ENCODE results near the gene CCDC60. TPM values are rescaled to one million over a fixed set of nuclear protein-coding genes. Genes with fewer than 3 reads are reported as not detected.

Gene CCDC60
- total RNA-seq, 2 donors from 2014 or later: not detected

- H3K4me1 ChIP-seq: no peaks in the 10 kb centered on the region
- H3K27ac ChIP-seq: no peak overlapping the region
- no peaks in the 10 kb centered on the region for H3K36me3 ChIP-seq
- H3K9me3 ChIP-seq: no peaks in the 10 kb centered on the region
- TF ChIP-seq CTCF (IDR thresholded peaks at IDR 0.05): no peak
- DNase-seq (ENCODE audit: low spot score): no peak
- no peak overlapping the region for H3K4me3 ChIP-seq
- no peaks in the 10 kb centered on the region for H3K27me3 ChIP-seq
Observed at GRCh38 chr12:119308708-119309456, 25.6 kb upstream of the CCDC60 start.

- Histone ChIP-seq H3K9me3 (no peaks in the 10 kb centered on the region), H3K36me3 (no peaks in the 10 kb centered on the region), H3K27ac (no peak overlapping the region), H3K4me1 (no peaks in the 10 kb centered on the region), H3K4me3 (no peak overlapping the region), H3K27me3 (no peaks in the 10 kb centered on the region)
- TF ChIP-seq CTCF (IDR thresholded peaks at IDR 0.05): no peak
- DNase-seq (ENCODE audit: low spot score): no peak
Observed at GRCh38 chr12:119311878-119312277, 22.7 kb upstream of the CCDC60 start.

- Histone ChIP-seq H3K36me3 (no peaks in the 10 kb centered on the region), H3K27ac (no peak overlapping the region), H3K9me3 (no peaks in the 10 kb centered on the region), H3K27me3 (no peaks in the 10 kb centered on the region), H3K4me3 (no peak overlapping the region), H3K4me1 (no peaks in the 10 kb centered on the region)
- TF ChIP-seq CTCF (IDR thresholded peaks at IDR 0.05): no peak
- DNase-seq (ENCODE audit: low spot score): no peak
Observed at GRCh38 chr12:119312904-119313303, 21.6 kb upstream of the CCDC60 start.

GRCh38 chr12:119314290-119314689 is 20.2 kb upstream of the CCDC60 start:
- TF ChIP-seq CTCF (IDR thresholded peaks at IDR 0.05): no peak
- DNase-seq (ENCODE audit: low spot score): no peak

GRCh38 chr12:119319638-119320037 is 14.9 kb upstream of the CCDC60 start:
- no peak for DNase-seq (ENCODE audit: low spot score)
- Histone ChIP-seq H3K27me3 (no peaks in the 10 kb centered on the region), H3K9me3 (no peaks in the 10 kb centered on the region), H3K36me3 (no peaks in the 10 kb centered on the region), H3K27ac (no peak overlapping the region), H3K4me1 (no peaks in the 10 kb centered on the region), H3K4me3 (no peak overlapping the region)
- TF ChIP-seq CTCF (IDR thresholded peaks at IDR 0.05): no peak

More at GRCh38 chr12:119314290-119314689, 20.2 kb upstream of the CCDC60 start:
- Histone ChIP-seq H3K9me3 (no peaks in the 10 kb centered on the region), H3K27ac (no peak overlapping the region), H3K27me3 (no peaks in the 10 kb centered on the region), H3K4me1 (no peaks in the 10 kb centered on the region), H3K36me3 (no peaks in the 10 kb centered on the region), H3K4me3 (no peak overlapping the region)

GRCh38 chr12:119320678-119321077 is 13.9 kb upstream of the CCDC60 start:
- no peaks in the 10 kb centered on the region for H3K36me3 ChIP-seq
- H3K4me3 ChIP-seq: no peak overlapping the region
- no peak overlapping the region for H3K27ac ChIP-seq
- no peak for TF ChIP-seq CTCF (IDR thresholded peaks at IDR 0.05)
- H3K27me3 ChIP-seq: no peaks in the 10 kb centered on the region
- H3K4me1 ChIP-seq: no peaks in the 10 kb centered on the region
- DNase-seq (ENCODE audit: low spot score): no peak
- no peaks in the 10 kb centered on the region for H3K9me3 ChIP-seq

All from right atrium auricular region (tissue), 2 donors.